Loucy (cell line): ENCODE measurements around the gene ABCC6.
"Not testable (repeated sequence)": the region's sequence is repeated elsewhere in the genome, so short reads cannot be mapped to it uniquely, and the experiment has no call there.

Source experiments
- H2AFZ ChIP-seq: fragments of 200-600 bp; sonication (generic); 2 replicates; pipeline ENCODE4 v1.6.0; 2016; ENCODE audit warnings: antibody characterized with exemption, mild to moderate bottlenecking, low read length, moderate library complexity
- H3F3A ChIP-seq: fragments of 200-600 bp; 2 replicates; pipeline ENCODE4 v1.6.0; 2016; ENCODE audit warnings: antibody characterized with exemption, low read depth, mild to moderate bottlenecking
- H3K27me3 ChIP-seq: fragments of 200-600 bp; sonication (generic); 2 replicates; pipeline ENCODE4 v1.6.1; 2014; ENCODE audit warnings: low read length, mild to moderate bottlenecking; ENCODE audit not compliant: insufficient read depth, poor library complexity, severe bottlenecking
- H3K36me3 ChIP-seq: fragments of 200-600 bp; sonication (generic); 2 replicates; pipeline ENCODE4 v1.6.1; 2016; ENCODE audit warnings: low read length; ENCODE audit not compliant: insufficient read depth
- H3K4me1 ChIP-seq: fragments of 200-600 bp; sonication (generic); 2 replicates; pipeline ENCODE4 v1.5.1; 2014; ENCODE audit warnings: low read length, mild to moderate bottlenecking; ENCODE audit not compliant: insufficient read depth, poor library complexity, severe bottlenecking
- H3K4me2 ChIP-seq: fragments of 200-600 bp; sonication (generic); 2 replicates; pipeline ENCODE4 v1.6.0; 2014; ENCODE audit warnings: antibody characterized with exemption, low read length, low read depth, mild to moderate bottlenecking; ENCODE audit not compliant: poor library complexity, severe bottlenecking
- H3K4me3 ChIP-seq: fragments of 200-600 bp; sonication (generic); 2 replicates; pipeline ENCODE4 v1.5.1; 2014; ENCODE audit warnings: low read length, mild to moderate bottlenecking, mixed read lengths; ENCODE audit not compliant: poor library complexity, severe bottlenecking
- H3K79me2 ChIP-seq: fragments of 200-600 bp; sonication (generic); 2 replicates; pipeline ENCODE4 v1.6.1; 2014; ENCODE audit warnings: low read length; ENCODE audit not compliant: insufficient read depth
- H3K9ac ChIP-seq: fragments of 200-600 bp; sonication (generic); 2 replicates; pipeline ENCODE4 v1.6.0; 2014; ENCODE audit warnings: mild to moderate bottlenecking, low read depth, low read length, moderate library complexity; ENCODE audit not compliant: poor library complexity, severe bottlenecking
- H3K9me2 ChIP-seq: fragments of 200-600 bp; sonication (generic); replicated peaks from 2 replicates; pipeline ENCODE4 v1.6.1; 2016; ENCODE audit warnings: low read depth, low read length, mixed read lengths
- H3K9me3 ChIP-seq: fragments of 200-600 bp; sonication (generic); 2 replicates; pipeline ENCODE4 v1.6.1; 2014; ENCODE audit warnings: mild to moderate bottlenecking, antibody characterized with exemption, low read length, low read depth; ENCODE audit not compliant: insufficient read depth
- H4K20me1 ChIP-seq: fragments of 200-600 bp; sonication (generic); 2 replicates; pipeline ENCODE4 v1.6.0; 2014; ENCODE audit warnings: antibody characterized with exemption, low read length, mild to moderate bottlenecking; ENCODE audit not compliant: insufficient read depth, poor library complexity, severe bottlenecking

ABCC6 gene

DNA sequence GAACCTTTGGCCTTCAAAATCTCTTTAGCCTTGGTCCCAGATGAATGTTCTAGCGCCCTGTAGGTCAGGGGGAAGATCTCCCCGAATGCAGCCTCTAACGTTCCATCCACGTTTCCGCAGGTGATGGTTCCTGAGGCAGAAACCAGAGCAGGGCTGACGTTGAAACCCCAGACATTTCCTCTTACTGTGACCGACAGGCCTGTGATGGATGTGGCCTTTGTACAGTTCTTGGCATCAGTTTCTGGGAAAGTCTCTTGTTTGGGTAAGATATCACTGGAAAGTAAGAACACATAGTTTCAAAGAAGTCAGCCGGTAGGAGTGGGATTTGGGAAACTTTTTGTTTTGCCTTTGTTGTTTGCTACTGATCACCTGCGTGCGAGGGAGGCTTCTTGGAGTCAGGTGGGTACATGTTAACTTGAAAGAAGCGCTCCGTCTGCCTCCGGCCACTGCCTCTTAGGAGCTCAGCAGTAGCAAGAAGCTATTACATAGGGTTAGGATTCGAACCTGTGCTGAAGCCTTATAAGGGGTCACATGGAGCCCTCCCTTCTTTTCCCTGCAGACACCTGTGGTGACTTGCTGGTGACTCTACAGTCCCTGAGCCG, 39.8 kb upstream of the ABCC6 start:
- not testable (repeated sequence) for H3K79me2 ChIP-seq, H3K9me2 ChIP-seq

DNA sequence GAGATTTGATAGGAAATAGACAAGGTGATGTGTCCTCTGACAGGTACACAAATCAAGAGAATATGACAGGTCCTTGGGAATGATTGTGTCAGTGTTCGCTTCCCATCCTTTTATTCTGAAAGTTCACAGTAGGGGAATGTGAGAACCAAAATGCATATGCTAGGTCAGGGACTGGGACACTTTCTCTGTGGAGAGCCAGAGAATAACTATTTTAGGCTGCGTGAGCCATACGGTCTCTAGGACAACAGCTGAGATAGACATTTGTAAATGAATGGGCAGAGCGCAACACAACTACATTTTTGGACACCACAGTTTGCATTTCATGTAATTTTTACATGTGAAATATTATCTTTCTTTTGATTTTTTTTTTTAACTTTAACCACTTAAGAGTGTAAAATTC, 36.7 kb upstream of the ABCC6 start:
- not testable (repeated sequence) for H3K9me3 ChIP-seq, H2AFZ ChIP-seq, H3K27me3 ChIP-seq, H4K20me1 ChIP-seq, H3K9me2 ChIP-seq, H3K4me3 ChIP-seq, H3F3A ChIP-seq, H3K79me2 ChIP-seq, H3K4me1 ChIP-seq, H3K36me3 ChIP-seq, H3K9ac ChIP-seq, H3K4me2 ChIP-seq

More for the DNA sequence above, 39.8 kb upstream of the ABCC6 start:
- not testable (repeated sequence) for H3K27me3 ChIP-seq, H3K36me3 ChIP-seq, H3K9me3 ChIP-seq, H3K4me2 ChIP-seq, H3K4me3 ChIP-seq, H3F3A ChIP-seq, H3K9ac ChIP-seq, H2AFZ ChIP-seq, H3K4me1 ChIP-seq, H4K20me1 ChIP-seq

DNA sequence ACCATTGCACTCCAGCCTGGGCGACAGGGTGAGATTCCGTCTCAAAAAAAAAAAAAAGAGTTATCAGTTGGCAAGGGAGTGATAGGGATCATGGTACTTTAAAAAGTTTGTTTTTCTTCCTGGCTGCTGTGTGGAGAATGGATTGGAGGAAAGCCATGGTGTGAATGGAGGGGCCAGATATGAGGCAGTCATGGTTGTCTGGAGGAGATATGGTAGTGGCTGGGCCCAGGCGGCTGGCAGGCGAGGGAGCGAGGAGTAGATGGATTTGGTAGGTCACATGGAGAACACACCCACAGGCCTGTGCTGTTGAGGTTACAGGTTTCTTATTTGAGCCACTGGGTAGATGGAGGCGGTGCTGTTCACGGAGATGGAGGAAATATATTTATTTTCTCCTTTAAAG, 35.5 kb upstream of the ABCC6 start:
- H3K9me3 ChIP-seq, H2AFZ ChIP-seq, H3K9ac ChIP-seq, H3K4me1 ChIP-seq, H3K4me3 ChIP-seq, H3F3A ChIP-seq, H3K27me3 ChIP-seq, H3K9me2 ChIP-seq, H4K20me1 ChIP-seq, H3K36me3 ChIP-seq, H3K79me2 ChIP-seq, H3K4me2 ChIP-seq: not testable (repeated sequence)

DNA sequence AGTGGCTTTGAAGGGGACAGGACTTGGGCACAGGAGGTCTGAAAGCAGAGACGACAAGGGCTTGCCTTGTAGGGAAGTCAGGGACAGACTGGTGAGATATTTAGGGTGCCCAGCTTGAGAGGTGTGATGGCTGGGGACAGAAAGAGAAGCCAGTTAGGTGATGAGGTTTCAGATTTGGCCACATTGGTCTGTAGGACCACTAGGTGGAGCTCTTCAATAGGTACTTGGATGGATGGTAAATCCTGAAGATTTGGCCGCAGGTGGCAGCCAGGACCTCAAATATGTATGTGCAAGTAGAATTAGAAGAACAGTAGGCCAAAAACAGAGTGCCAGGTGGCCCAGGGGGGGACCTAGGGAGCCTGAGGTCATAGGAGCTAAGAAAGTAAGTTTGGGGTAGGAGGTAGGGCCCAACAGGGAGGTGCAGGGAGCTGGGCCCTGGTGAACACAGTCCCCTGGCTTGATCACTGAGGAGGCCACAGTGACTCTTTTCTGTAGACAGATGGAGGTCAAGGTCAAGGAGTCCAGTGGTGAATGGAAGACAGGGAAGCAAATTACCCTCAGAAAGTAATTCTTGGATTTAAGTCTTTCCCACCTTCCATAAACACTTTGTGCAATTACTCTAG, 34.1 kb upstream of the ABCC6 start:
- not testable (repeated sequence) for H3K4me1 ChIP-seq, H3K36me3 ChIP-seq, H3K27me3 ChIP-seq, H3F3A ChIP-seq, H3K9me3 ChIP-seq, H3K4me3 ChIP-seq, H3K9me2 ChIP-seq, H3K4me2 ChIP-seq, H3K79me2 ChIP-seq, H3K9ac ChIP-seq, H2AFZ ChIP-seq, H4K20me1 ChIP-seq

DNA sequence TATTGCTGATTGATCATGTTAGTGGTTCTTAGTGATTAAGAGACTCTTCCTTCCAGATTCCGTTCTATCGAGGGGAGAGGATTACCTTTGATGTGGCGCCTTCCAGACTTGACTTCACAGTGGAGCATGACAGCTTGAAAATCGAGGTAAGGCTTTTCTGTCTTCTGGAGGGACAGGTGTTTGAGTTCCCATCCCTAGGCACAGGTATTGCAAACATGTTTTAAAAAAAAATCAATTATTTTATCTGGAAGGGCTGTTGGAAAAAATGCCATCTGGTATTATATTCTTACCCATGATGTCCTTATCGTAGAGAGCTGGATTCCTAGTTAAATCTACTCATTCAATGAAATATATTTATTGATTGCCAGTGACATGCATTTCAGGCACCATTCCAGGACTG, 29.1 kb upstream of the ABCC6 start:
- H3K4me3 ChIP-seq, H2AFZ ChIP-seq, H3K4me1 ChIP-seq, H3K4me2 ChIP-seq, H3K36me3 ChIP-seq, H3K27me3 ChIP-seq, H3K9me2 ChIP-seq, H3F3A ChIP-seq, H4K20me1 ChIP-seq, H3K9ac ChIP-seq, H3K9me3 ChIP-seq, H3K79me2 ChIP-seq: not testable (repeated sequence)

DNA sequence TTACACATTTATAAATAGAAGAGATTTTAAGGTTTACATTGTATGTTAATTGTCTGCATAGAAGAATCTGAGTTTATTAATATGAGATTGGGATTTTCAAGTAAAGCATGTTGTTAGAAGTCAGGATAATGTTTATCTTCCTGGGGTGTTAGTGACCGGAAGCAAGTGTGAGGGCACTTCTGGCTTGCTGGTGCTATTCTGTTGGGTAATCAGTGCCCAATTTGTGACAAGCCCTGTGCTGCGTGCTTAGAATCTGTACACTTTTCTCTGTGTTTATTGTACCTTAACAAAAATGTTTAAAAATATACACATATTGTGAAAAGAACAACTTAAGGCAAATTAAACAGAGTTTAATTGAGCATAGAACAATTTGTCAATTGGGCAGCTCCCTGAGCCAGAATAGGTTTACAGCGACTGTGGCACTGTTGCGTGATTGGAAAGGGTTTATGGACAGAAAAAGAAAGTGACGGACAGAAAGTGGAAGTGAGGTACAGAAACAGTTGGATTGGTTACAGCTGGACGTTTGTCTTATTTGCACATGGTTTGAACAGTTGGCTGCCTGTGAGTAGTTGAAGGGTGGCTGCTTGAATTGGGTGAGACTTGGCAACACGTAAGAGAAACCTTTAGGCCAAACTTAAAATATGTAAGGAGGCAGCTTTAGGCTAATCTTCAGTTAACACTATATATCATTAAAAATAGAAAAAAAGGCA, 26.5 kb upstream of the ABCC6 start:
- not testable (repeated sequence) for H4K20me1 ChIP-seq, H3K27me3 ChIP-seq, H3K4me2 ChIP-seq, H3K9ac ChIP-seq, H3F3A ChIP-seq, H3K4me1 ChIP-seq, H3K79me2 ChIP-seq, H3K4me3 ChIP-seq, H3K36me3 ChIP-seq, H3K9me2 ChIP-seq, H2AFZ ChIP-seq, H3K9me3 ChIP-seq

DNA sequence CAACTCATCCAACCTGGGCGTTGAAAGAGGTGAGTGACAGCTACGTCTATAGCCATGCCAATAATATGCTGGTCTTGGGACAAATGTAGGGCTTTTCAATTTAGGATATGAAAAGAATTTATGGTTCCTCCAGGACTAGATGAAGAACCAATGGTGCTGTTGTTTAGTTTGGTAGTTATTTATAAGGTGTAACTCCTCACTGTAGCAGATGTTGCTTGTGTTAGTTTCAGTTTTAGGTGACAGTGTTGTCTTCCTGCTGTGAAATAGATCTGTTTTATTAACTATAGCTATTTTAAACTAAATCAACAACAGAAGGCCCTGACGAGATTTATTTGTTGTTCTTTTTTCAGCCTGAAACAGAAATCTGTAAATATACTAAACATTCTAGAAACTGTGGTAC, 24.1 kb upstream of the ABCC6 start:
- not testable (repeated sequence) for H3K9me2 ChIP-seq

More for the DNA sequence above, 24.1 kb upstream of the ABCC6 start:
- H3K79me2 ChIP-seq, H3K9me3 ChIP-seq, H3F3A ChIP-seq, H3K4me2 ChIP-seq, H4K20me1 ChIP-seq, H3K36me3 ChIP-seq, H3K27me3 ChIP-seq, H3K4me1 ChIP-seq, H3K9ac ChIP-seq, H3K4me3 ChIP-seq, H2AFZ ChIP-seq: not testable (repeated sequence)
